ENCODE results near the gene TRIM25. TPM values are rescaled to one million over a fixed set of nuclear protein-coding genes. Genes with fewer than 3 reads are reported as not detected.

The TRIM25 gene
- total RNA-seq, 1 experiment from 2014 or later = 135 TPM

GRCh38 chr17:56890390-56890789 lies 23.5 kb downstream of the TRIM25 start:
- H3K4me1 ChIP-seq (ENCODE audit: control insufficient read depth in 1 of 2, insufficient read depth in 2 of 2, low read length in 2 of 2) = peaks cover 0 to 3% of the 10 kb centered on the region in 2 experiments; a peak in 1 of 4 replicates
- TF ChIP-seq YY1 (IDR thresholded peaks at IDR 0.05; ENCODE audit: extremely low read depth, insufficient replicate concordance, low read depth, low read length) (no peak), POLR2AphosphoS5 (IDR thresholded peaks at IDR 0.05; ENCODE audit: low read depth, low read length) (peak; percentile 3; the same call in 1 of the 2 replicates), SP1 (IDR thresholded peaks at IDR 0.05; ENCODE audit: low read depth) (no peak), EZH2 (IDR thresholded peaks at IDR 0.05) (no peak)
- TF ChIP-seq, protein P1, sequence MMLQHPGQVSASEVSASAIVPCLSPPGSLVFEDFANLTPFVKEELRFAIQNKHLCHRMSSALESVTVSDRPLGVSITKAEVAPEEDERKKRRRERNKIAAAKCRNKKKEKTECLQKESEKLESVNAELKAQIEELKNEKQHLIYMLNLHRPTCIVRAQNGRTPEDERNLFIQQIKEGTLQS (IDR thresholded peaks at IDR 0.05) = no peak
- H3K4me2 ChIP-seq (ENCODE audit: low read length) = no peak overlapping the region
- H2AFZ ChIP-seq (ENCODE audit: low read depth, low read length, poor library complexity, severe bottlenecking) = no peak overlapping the region
- no peaks in the 10 kb centered on the region for H3K9me2 ChIP-seq (ENCODE audit: insufficient read depth)
- ChIA-PET RAD21 (ENCODE audit: low non-redundant PET in 1 of 2, low total read pairs in 2 of 2, uncharacterized antibody in 2 of 2, unreplicated experiment in 2 of 2) (no interaction called here), POLR2A (no interaction called here), CTCF (interaction anchor here (0.9 kb wide), 1 partner anchor 49 kb away, joined by 3 read pairs; no protein-coding TSS in a partner anchor)
- peaks cover 37 to 75% of the 10 kb centered on the region in 2 experiments for H3K36me3 ChIP-seq (ENCODE audit: control insufficient read depth in 1 of 2, insufficient read depth in 2 of 2, low read length in 2 of 2)
- intact Hi-C loops (cut with micrococcal nuclease) = no loop called here
- no peak overlapping the region for H3K4me3 ChIP-seq (replicated peaks in 1 of 2; ENCODE audit: low read depth in 1 of 2, low read length in 2 of 2)
- BruUV-seq (replicated peaks) = no TSS peak
- H3K27me3 ChIP-seq (ENCODE audit: insufficient read depth, low read length) = no peaks in the 10 kb centered on the region
- H3K27ac ChIP-seq (ENCODE audit: low read depth, low read length) = no peak overlapping the region
- no peak for DNase-seq (ENCODE audit: low read depth, low spot score)
- H3K9ac ChIP-seq (ENCODE audit: low read length) = no peak overlapping the region
- ATAC-seq = no peak
- no peaks in the 10 kb centered on the region for H4K20me1 ChIP-seq (ENCODE audit: insufficient read depth)
- peaks cover 5 to 7% of the 10 kb centered on the region in 2 experiments; a peak in 2 of 4 replicates for H3K9me3 ChIP-seq (ENCODE audit: control insufficient read depth in 1 of 2, insufficient read depth in 1 of 2, low read depth in 1 of 2, low read length in 2 of 2)
- no peaks in the 10 kb centered on the region for H3K79me2 ChIP-seq (ENCODE audit: insufficient read depth, low read length)

- H3K79me2 ChIP-seq (ENCODE audit: insufficient read depth, low read length) = no peaks in the 10 kb centered on the region
- POLR2A ChIA-PET = interaction anchor here (1.4 kb wide), 1 partner anchor 11 kb away, joined by 4 read pairs; no protein-coding TSS in a partner anchor
- TSS peak; percentile 17 for BruUV-seq (replicated peaks)
- RAD21 ChIA-PET (ENCODE audit: low non-redundant PET in 1 of 2, low total read pairs in 2 of 2, uncharacterized antibody in 2 of 2, unreplicated experiment in 2 of 2) = no interaction called here
- H2AFZ ChIP-seq (ENCODE audit: low read depth, low read length, poor library complexity, severe bottlenecking) = no peak overlapping the region
- H3K4me3 ChIP-seq (replicated peaks in 1 of 2; ENCODE audit: low read depth in 1 of 2, low read length in 2 of 2) = no peak overlapping the region
- CTCF ChIA-PET = interaction anchor here (1.2 kb wide), 1 partner anchor 68 kb away, joined by 3 read pairs; no protein-coding TSS in a partner anchor
- peaks cover 5 to 7% of the 10 kb centered on the region in 2 experiments; a peak in 2 of 4 replicates for H3K9me3 ChIP-seq (ENCODE audit: control insufficient read depth in 1 of 2, insufficient read depth in 1 of 2, low read depth in 1 of 2, low read length in 2 of 2)
- no peak overlapping the region for H3K9ac ChIP-seq (ENCODE audit: low read length)
- H3K9me2 ChIP-seq (ENCODE audit: insufficient read depth) = no peaks in the 10 kb centered on the region
- ATAC-seq (peak; percentile 31), DNase-seq (ENCODE audit: low read depth, low spot score) (peak; percentile 31)
- H4K20me1 ChIP-seq (ENCODE audit: insufficient read depth) = no peaks in the 10 kb centered on the region
- H3K36me3 ChIP-seq (ENCODE audit: control insufficient read depth in 1 of 2, insufficient read depth in 2 of 2, low read length in 2 of 2) = peaks cover 17 to 58% of the 10 kb centered on the region in 2 experiments
- intact Hi-C loops (cut with micrococcal nuclease) = no loop called here
- no peak overlapping the region for H3K4me2 ChIP-seq (ENCODE audit: low read length)
- peaks cover 0 to 3% of the 10 kb centered on the region in 2 experiments; a peak in 1 of 4 replicates for H3K4me1 ChIP-seq (ENCODE audit: control insufficient read depth in 1 of 2, insufficient read depth in 2 of 2, low read length in 2 of 2)
- H3K27me3 ChIP-seq (ENCODE audit: insufficient read depth, low read length) = no peaks in the 10 kb centered on the region
- no peak overlapping the region for H3K27ac ChIP-seq (ENCODE audit: low read depth, low read length)
- no peak for TF ChIP-seq SRF (IDR thresholded peaks at IDR 0.05; ENCODE audit: low read depth)
- peak; percentile 35 for TF ChIP-seq JUND (IDR thresholded peaks at IDR 0.05)
- 0 out of 2 replicates have a peak, but pooled peaks have one; percentile 15 for TF ChIP-seq FOSL1 (IDR thresholded peaks at IDR 0.05; ENCODE audit: low read depth)
- no peak for TF ChIP-seq ELF1 (IDR thresholded peaks at IDR 0.05; ENCODE audit: borderline replicate concordance, low read depth)
- no peak for TF ChIP-seq SP1 (IDR thresholded peaks at IDR 0.05; ENCODE audit: low read depth)
- TF ChIP-seq, protein P2, sequence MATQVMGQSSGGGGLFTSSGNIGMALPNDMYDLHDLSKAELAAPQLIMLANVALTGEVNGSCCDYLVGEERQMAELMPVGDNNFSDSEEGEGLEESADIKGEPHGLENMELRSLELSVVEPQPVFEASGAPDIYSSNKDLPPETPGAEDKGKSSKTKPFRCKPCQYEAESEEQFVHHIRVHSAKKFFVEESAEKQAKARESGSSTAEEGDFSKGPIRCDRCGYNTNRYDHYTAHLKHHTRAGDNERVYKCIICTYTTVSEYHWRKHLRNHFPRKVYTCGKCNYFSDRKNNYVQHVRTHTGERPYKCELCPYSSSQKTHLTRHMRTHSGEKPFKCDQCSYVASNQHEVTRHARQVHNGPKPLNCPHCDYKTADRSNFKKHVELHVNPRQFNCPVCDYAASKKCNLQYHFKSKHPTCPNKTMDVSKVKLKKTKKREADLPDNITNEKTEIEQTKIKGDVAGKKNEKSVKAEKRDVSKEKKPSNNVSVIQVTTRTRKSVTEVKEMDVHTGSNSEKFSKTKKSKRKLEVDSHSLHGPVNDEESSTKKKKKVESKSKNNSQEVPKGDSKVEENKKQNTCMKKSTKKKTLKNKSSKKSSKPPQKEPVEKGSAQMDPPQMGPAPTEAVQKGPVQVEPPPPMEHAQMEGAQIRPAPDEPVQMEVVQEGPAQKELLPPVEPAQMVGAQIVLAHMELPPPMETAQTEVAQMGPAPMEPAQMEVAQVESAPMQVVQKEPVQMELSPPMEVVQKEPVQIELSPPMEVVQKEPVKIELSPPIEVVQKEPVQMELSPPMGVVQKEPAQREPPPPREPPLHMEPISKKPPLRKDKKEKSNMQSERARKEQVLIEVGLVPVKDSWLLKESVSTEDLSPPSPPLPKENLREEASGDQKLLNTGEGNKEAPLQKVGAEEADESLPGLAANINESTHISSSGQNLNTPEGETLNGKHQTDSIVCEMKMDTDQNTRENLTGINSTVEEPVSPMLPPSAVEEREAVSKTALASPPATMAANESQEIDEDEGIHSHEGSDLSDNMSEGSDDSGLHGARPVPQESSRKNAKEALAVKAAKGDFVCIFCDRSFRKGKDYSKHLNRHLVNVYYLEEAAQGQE (IDR thresholded peaks at IDR 0.05; ENCODE audit: low read depth) = no peak
- TF ChIP-seq POLR2AphosphoS5 (IDR thresholded peaks at IDR 0.05; ENCODE audit: low read depth, low read length) = peak; percentile 44
- no peak for TF ChIP-seq CEBPB (IDR thresholded peaks at IDR 0.05; ENCODE audit: low read depth)
- no peak for TF ChIP-seq EZH2 (IDR thresholded peaks at IDR 0.05)
- TF ChIP-seq ZFX (IDR thresholded peaks at IDR 0.05) = no peak
Observed at GRCh38 chr17:56887552-56888467, 26.0 kb downstream of the TRIM25 start.

Measured in HCT116 (cell line).